ENCODE measurements around the gene PSD2.

DNA sequence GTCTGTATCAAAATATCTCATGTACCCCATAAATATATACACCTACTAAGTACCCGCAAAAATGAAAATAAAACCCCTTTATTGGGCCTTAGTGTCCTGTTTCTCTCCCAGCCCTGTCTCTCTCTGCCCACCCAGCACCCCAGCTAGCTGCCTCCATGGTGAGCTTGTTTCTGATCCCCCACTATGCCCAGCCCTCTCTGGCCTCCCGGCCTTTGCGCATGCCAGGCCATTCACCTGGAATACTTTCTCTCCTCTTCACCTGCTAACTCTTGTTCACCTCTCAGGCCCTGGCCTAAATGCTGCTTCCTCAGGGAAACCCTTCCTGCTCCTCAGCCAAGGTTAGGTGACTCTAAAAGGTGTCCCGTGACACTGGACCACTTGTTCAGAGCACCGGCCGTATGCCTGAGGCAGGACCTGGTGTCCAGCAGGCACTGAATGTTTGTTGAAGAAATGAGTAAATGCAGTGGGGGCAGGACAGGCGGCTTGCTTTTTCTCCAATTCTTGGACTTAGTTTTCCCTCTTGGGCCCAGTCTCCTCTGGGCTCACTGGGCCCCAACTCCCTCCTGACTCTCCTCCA lies 58.5 kb downstream of the PSD2 start:
- TF ChIP-seq, protein P1, sequence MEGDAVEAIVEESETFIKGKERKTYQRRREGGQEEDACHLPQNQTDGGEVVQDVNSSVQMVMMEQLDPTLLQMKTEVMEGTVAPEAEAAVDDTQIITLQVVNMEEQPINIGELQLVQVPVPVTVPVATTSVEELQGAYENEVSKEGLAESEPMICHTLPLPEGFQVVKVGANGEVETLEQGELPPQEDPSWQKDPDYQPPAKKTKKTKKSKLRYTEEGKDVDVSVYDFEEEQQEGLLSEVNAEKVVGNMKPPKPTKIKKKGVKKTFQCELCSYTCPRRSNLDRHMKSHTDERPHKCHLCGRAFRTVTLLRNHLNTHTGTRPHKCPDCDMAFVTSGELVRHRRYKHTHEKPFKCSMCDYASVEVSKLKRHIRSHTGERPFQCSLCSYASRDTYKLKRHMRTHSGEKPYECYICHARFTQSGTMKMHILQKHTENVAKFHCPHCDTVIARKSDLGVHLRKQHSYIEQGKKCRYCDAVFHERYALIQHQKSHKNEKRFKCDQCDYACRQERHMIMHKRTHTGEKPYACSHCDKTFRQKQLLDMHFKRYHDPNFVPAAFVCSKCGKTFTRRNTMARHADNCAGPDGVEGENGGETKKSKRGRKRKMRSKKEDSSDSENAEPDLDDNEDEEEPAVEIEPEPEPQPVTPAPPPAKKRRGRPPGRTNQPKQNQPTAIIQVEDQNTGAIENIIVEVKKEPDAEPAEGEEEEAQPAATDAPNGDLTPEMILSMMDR (IDR thresholded peaks at IDR 0.05; ENCODE audit: low read depth, low read length): no peak
- no peak for TF ChIP-seq EZH2phosphoT487 (IDR thresholded peaks at IDR 0.05; ENCODE audit: low read depth)

Data from OCI-LY3 (cell line).